ENCODE results near the gene TRMU.

GRCh38 chr22:46330426-46330825 lies 5.1 kb upstream of the TRMU start:
- TF ChIP-seq GATA2 (IDR thresholded peaks at IDR 0.05; ENCODE audit: low read depth, low read length) (no peak), GATA3 (IDR thresholded peaks at IDR 0.05; ENCODE audit: low read depth, low read length) (no peak)

All from SH-SY5Y (cell line).